Endothelial cell (in vitro differentiated cells): ENCODE data around the gene CELA3B. TPM values are rescaled to one million over a fixed set of nuclear protein-coding genes. Genes with fewer than 3 reads are reported as not detected.
"Not testable (repeated sequence)": the region's sequence is repeated elsewhere in the genome, so short reads cannot be mapped to it uniquely, and the experiment has no call there.

Experiments used
- DNase-seq: peaks from one replicate; pipeline ENCODE4 v3.0.0; 2021; ENCODE audit warnings: low spot score
- H3K27ac Mint-ChIP-seq: one replicate; pipeline ENCODE4 v1.8.0; 2021; ENCODE audit warnings: mixed read lengths, inconsistent platforms; ENCODE audit not compliant: unreplicated experiment
- H3K27me3 Mint-ChIP-seq: one replicate; pipeline ENCODE4 v1.8.0; 2021; ENCODE audit warnings: mild to moderate bottlenecking, moderate library complexity, mixed read lengths, inconsistent platforms; ENCODE audit not compliant: unreplicated experiment
- H3K36me3 Mint-ChIP-seq: one replicate; pipeline ENCODE4 v1.8.0; 2021; ENCODE audit warnings: mild to moderate bottlenecking, low read depth, mixed read lengths, inconsistent platforms; ENCODE audit not compliant: unreplicated experiment
- H3K4me1 Mint-ChIP-seq: one replicate; pipeline ENCODE4 v1.8.0; 2021; ENCODE audit warnings: mild to moderate bottlenecking, mixed read lengths, inconsistent platforms; ENCODE audit not compliant: unreplicated experiment
- H3K4me3 Mint-ChIP-seq: one replicate; pipeline ENCODE4 v1.8.0; 2021; ENCODE audit warnings: mild to moderate bottlenecking, mixed read lengths, inconsistent platforms; ENCODE audit not compliant: unreplicated experiment
- H3K9me3 Mint-ChIP-seq: one replicate; pipeline ENCODE4 v1.8.0; 2021; ENCODE audit warnings: mixed read lengths, inconsistent platforms; ENCODE audit not compliant: unreplicated experiment
- total RNA-seq: library from RNA; stranded (reverse); fragmentation: NEBNext Ultra II Directional; extraction: Animal tissue kit (Norgen Biotek cat#: 25700); gene quantifications from one replicate; pipeline ENCODE4 v1.2.1, GENCODE V29; 2021; ENCODE audit not compliant: unreplicated experiment
- TF ChIP-seq, protein P1 (sequence below): fragments of 200-600 bp; sonication (generic); IDR thresholded peaks from one replicate; pipeline ENCODE4 v1.5.0; 2021; ENCODE audit warnings: antibody characterized with exemption; ENCODE audit not compliant: unreplicated experiment

Gene CELA3B
- total RNA-seq, 1 donor from 2014 or later: not detected

DNA sequence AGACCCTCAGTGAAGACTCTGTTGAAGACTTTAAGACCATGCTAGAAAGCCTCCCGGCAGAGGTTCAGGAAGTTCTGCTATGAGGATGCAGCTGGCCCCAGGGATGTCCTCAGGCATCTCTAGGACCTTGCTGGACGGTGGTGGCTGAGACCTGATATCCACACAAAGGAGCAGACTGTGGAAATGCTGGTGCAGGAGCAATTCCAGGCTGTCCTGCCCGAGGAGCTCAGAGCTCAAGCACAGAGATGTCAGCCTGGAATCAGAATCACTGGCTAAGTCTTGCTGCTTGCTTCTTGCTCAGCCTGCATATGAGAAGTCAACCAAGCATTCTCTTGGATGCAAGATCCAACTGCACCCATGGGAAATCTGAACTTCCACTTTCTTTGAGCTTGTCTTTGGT is 53.7 kb downstream of the CELA3B start:
- H3K36me3 Mint-ChIP-seq: no peaks in the 10 kb centered on the region
- H3K9me3 Mint-ChIP-seq: no peaks in the 10 kb centered on the region
- H3K4me1 Mint-ChIP-seq: peaks cover 6% of the 10 kb centered on the region

DNA sequence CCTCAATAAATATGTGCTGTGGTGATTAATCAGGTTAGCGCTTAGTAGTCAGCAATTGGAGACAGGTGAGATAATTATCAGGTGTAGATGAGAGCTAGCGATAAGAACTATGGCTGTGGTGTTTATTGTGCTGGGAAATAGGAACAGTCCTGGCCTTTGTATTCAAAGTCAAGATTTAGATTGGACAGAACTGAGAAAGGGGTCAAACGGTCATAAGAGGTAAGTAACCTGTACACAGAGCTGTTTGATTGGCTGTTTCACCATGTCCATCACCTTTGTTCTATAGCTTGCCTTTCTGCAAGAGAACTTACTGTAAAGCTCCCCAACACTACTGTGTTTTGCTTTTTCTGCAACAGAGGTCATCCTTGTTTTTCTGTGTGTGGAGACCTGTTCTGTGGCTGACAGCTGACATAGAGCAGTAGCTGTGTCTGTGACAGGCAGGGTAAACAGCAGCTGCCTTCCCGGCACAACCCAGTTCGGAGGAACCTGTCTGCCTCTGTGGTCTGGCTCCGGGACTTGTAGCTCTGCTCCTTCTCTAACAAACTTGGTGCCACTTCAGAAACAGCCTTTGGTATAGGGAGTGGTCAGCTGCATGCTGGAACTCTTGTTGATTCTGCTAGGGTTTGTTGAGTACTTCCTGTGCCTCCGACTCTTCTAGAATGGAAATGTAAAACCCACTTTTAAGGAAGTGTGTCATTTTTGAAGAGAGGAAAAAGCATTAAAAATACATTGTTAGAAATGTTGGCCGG is 54.6 kb downstream of the CELA3B start:
- H3K27me3 Mint-ChIP-seq: no peaks in the 10 kb centered on the region
- H3K4me1 Mint-ChIP-seq: no peaks in the 10 kb centered on the region
- no peaks in the 10 kb centered on the region for H3K9me3 Mint-ChIP-seq
- TF ChIP-seq, protein P1, sequence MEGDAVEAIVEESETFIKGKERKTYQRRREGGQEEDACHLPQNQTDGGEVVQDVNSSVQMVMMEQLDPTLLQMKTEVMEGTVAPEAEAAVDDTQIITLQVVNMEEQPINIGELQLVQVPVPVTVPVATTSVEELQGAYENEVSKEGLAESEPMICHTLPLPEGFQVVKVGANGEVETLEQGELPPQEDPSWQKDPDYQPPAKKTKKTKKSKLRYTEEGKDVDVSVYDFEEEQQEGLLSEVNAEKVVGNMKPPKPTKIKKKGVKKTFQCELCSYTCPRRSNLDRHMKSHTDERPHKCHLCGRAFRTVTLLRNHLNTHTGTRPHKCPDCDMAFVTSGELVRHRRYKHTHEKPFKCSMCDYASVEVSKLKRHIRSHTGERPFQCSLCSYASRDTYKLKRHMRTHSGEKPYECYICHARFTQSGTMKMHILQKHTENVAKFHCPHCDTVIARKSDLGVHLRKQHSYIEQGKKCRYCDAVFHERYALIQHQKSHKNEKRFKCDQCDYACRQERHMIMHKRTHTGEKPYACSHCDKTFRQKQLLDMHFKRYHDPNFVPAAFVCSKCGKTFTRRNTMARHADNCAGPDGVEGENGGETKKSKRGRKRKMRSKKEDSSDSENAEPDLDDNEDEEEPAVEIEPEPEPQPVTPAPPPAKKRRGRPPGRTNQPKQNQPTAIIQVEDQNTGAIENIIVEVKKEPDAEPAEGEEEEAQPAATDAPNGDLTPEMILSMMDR: no peak
- H3K27ac Mint-ChIP-seq: no peak overlapping the region
- no peaks in the 10 kb centered on the region for H3K36me3 Mint-ChIP-seq
- no peak for DNase-seq
- H3K4me3 Mint-ChIP-seq: no peak overlapping the region

More for the DNA sequence above, 53.7 kb downstream of the CELA3B start:
- Mint-ChIP-seq H3K27ac (no peak overlapping the region), H3K27me3 (peaks cover 5% of the 10 kb centered on the region), H3K4me3 (no peak overlapping the region)
- no peak for DNase-seq
- TF ChIP-seq, protein P1: no peak

DNA sequence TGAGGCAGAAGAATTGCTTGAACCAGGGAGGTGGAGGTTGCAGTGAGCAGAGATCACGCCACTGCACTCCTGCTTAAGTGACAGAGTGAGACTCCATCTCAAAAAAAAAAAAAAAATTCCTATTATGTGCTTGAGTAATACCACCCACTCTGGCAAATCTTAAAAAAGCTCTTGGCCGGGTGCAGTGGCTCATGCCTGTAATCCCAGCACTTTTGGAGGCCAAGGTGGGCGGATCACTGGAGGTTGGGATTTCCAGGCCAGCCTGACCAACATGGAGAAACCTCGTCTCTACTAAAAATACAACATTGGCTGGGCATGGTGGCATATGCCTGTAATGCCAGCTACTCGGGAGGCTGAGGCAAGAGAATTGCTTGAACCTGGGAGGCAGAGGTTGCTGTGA is 58.0 kb downstream of the CELA3B start:
- H3K4me3 Mint-ChIP-seq, H3K27me3 Mint-ChIP-seq, H3K9me3 Mint-ChIP-seq, H3K36me3 Mint-ChIP-seq, DNase-seq, H3K27ac Mint-ChIP-seq, H3K4me1 Mint-ChIP-seq: not testable (repeated sequence)

DNA sequence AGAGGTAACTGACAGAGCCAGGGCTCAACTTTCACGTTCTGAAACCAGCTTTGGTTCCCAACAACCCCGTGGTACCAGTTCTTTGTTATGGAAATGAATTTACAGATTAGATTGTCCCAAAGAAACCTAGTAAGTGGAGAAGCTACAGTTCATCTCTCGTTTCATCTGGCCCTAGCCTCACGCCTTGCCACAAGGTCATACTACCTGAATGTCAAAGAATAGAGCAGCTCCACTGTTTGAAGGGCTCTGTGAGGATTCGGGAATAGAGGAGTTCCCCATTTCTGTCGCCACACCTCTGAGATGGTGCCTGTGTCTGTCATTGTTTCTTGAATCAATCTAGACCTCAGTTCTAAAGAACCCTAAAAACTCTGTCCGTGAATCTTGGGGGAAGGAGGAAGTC is 60.7 kb downstream of the CELA3B start:
- Mint-ChIP-seq H3K36me3 (no peaks in the 10 kb centered on the region), H3K9me3 (no peaks in the 10 kb centered on the region), H3K4me1 (peaks cover 13% of the 10 kb centered on the region), H3K27ac (no peak overlapping the region), H3K4me3 (no peak overlapping the region), H3K27me3 (peaks cover 5% of the 10 kb centered on the region)
- DNase-seq: no peak
- TF ChIP-seq, protein P1: no peak

DNA sequence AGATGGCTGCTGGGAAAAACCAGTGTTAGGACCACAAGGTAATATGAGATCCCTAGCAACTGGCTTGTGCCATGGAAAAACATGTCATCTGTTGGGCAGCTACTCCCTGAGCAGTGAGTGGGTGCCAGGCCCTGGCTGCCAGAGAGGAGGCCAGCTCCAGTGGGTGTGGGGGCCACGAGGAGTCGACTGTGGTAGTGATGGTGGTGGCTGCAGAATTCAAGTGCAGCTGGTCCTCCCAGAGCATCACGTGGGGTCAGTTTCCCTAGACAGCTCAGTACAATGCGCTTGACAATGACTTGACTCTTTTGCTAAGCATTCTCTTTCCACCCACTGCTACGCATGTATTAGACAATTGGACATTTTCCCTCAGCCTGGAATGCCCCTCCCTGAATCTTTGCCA is 61.2 kb downstream of the CELA3B start:
- H3K4me1 Mint-ChIP-seq: peaks cover 13% of the 10 kb centered on the region
- H3K4me3 Mint-ChIP-seq: no peak overlapping the region
- H3K9me3 Mint-ChIP-seq: no peaks in the 10 kb centered on the region
- peaks cover 5% of the 10 kb centered on the region for H3K27me3 Mint-ChIP-seq
- TF ChIP-seq, protein P1: no peak
- no peak for DNase-seq
- H3K27ac Mint-ChIP-seq: no peak overlapping the region
- H3K36me3 Mint-ChIP-seq: no peaks in the 10 kb centered on the region

Other genes with a start within 250 kb of the CELA3B start
- gene USP48, start 193.9 kb upstream of the CELA3B start, total RNA-seq: 57.9 TPM
- 1.3 TPM for gene LDLRAD2, start 164.8 kb upstream of the CELA3B start, total RNA-seq
- 1,732 TPM for gene HSPG2, start 39.7 kb upstream of the CELA3B start, total RNA-seq
- not detected for gene CELA3A, start 24.6 kb downstream of the CELA3B start, total RNA-seq
- gene CDC42, start 75.7 kb downstream of the CELA3B start, total RNA-seq: 370 TPM
- gene WNT4, start 166.1 kb downstream of the CELA3B start, total RNA-seq: 0.77 TPM